ENCODE results near the gene CTSK. TPM values are rescaled to one million over a fixed set of nuclear protein-coding genes. Genes with fewer than 3 reads are reported as not detected.
A peak's percentile ranks its signal among the peaks of the same experiment; 100 is the strongest.
"Not testable (repeated sequence)": the region's sequence is repeated elsewhere in the genome, so short reads cannot be mapped to it uniquely, and the experiment has no call there.

CTSK gene
- total and polyA plus RNA-seq, 5 donors from 2014 or later = 0.10 to 18.0 (median 1.1) TPM; not detected in 1

DNA sequence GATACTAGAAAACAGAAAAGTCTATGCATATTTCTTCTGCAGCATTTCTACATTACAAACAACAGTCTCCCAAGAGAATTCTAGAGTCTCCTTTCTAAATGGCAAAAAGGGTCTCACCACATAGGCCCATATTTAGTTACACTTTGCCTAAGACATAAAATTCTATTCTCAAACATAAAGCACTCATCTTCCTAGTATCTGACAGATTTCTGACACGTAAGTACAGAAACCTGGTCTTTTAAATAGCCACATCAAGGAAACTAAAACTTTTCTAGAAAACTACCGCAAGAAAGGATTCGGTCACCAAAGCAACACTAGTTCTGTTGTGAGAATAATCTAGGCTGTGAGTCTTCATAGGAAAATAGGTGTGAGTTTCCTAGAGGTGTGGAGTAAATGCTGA is 33.6 kb upstream of the CTSK start:
- ATAC-seq (ENCODE audit: low read depth in 2 of 2) (peak; percentile 37 to 39), DNase-seq (peak in 2 of 3 donors; percentile 39 to 78)
- H3K27me3 ChIP-seq (ENCODE audit: control insufficient read depth, insufficient read depth, low read length) = no peaks in the 10 kb centered on the region
- peak overlapping the region; percentile 47 for H3K27ac ChIP-seq (ENCODE audit: insufficient read depth, low read length, poor library complexity, severe bottlenecking)
- Mint-ChIP-seq H3K27ac (peak overlapping the region; percentile 67 to 84 (median 68)), H3K4me3 (peak overlapping the region in 1 of 4 donors; percentile 55), H3K9me3 (no peaks in the 10 kb centered on the region), H3K36me3 (peaks cover 34% of the 10 kb centered on the region), H3K27me3 (no peaks in the 10 kb centered on the region), H3K4me1 (peaks cover 12 to 34% (median 31%) of the 10 kb centered on the region in 4 donors)
- peaks cover 15% of the 10 kb centered on the region for H3K4me1 ChIP-seq (ENCODE audit: control insufficient read depth, insufficient read depth, low read length, poor library complexity, severe bottlenecking)
- no peaks in the 10 kb centered on the region for H3K9me3 ChIP-seq (ENCODE audit: control insufficient read depth in 2 of 2, low read length in 2 of 2)
- peak overlapping the region; percentile 9 for H3K4me3 ChIP-seq (ENCODE audit: low read depth, low read length)
- peaks cover 27% of the 10 kb centered on the region for H3K36me3 ChIP-seq (ENCODE audit: control insufficient read depth, insufficient read depth, low read length)

DNA sequence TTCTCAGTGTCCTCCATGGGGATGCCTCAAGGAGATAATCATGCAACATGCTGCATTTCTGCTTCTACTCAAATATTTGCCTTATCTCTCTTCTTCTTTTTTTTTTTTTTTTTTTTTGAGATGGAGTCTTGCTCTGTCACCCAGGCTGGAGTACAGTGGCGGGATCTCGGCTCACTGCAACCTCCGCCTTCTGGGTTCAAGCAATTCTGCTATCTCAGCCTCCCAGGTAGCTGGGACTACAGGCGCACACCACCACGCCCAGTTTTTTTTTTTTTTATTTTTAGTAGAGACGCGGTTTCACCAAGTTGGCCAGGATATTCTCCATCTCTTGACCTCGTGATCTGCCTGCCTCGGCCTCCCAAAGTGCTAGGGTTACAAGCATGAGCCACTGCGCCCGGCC is 32.8 kb upstream of the CTSK start:
- not testable (repeated sequence) for H3K9me3 ChIP-seq (ENCODE audit: control insufficient read depth in 2 of 2, low read length in 2 of 2); H3K4me3 ChIP-seq (ENCODE audit: low read depth, low read length); H3K27me3 ChIP-seq (ENCODE audit: control insufficient read depth, insufficient read depth, low read length); H3K27ac ChIP-seq (ENCODE audit: insufficient read depth, low read length, poor library complexity, severe bottlenecking); H3K4me3 Mint-ChIP-seq; H3K27me3 Mint-ChIP-seq; H3K9me3 Mint-ChIP-seq; ATAC-seq (ENCODE audit: low read depth in 2 of 2); DNase-seq
- H3K4me1 Mint-ChIP-seq = peaks cover 12 to 34% (median 31%) of the 10 kb centered on the region in 4 donors
- H3K27ac Mint-ChIP-seq = peak overlapping the region in 2 of 3 donors; percentile 67 to 68
- H3K36me3 ChIP-seq (ENCODE audit: control insufficient read depth, insufficient read depth, low read length) = peaks cover 28% of the 10 kb centered on the region
- peaks cover 15% of the 10 kb centered on the region for H3K4me1 ChIP-seq (ENCODE audit: control insufficient read depth, insufficient read depth, low read length, poor library complexity, severe bottlenecking)
- peaks cover 29% of the 10 kb centered on the region for H3K36me3 Mint-ChIP-seq

GRCh38 chr1:150836129-150836773 is 28.2 kb upstream of the CTSK start:
- H3K4me3 ChIP-seq (ENCODE audit: low read depth, low read length) = no peak overlapping the region
- H3K9me3 Mint-ChIP-seq = no peaks in the 10 kb centered on the region
- H3K36me3 ChIP-seq (ENCODE audit: control insufficient read depth, insufficient read depth, low read length) = peaks cover 71% of the 10 kb centered on the region
- H3K27me3 Mint-ChIP-seq = no peaks in the 10 kb centered on the region
- DNase-seq (no peak), ATAC-seq (ENCODE audit: low read depth in 2 of 2) (no peak)
- H3K27ac Mint-ChIP-seq = no peak overlapping the region
- no peaks in the 10 kb centered on the region for H3K27me3 ChIP-seq (ENCODE audit: control insufficient read depth, insufficient read depth, low read length)
- no peak overlapping the region for H3K4me3 Mint-ChIP-seq
- peaks cover 48% of the 10 kb centered on the region for H3K36me3 Mint-ChIP-seq
- H3K9me3 ChIP-seq (ENCODE audit: control insufficient read depth in 2 of 2, low read length in 2 of 2) = no peaks in the 10 kb centered on the region
- H3K4me1 Mint-ChIP-seq = peaks cover under 1 to 16% (median 12%) of the 10 kb centered on the region in 4 donors
- H3K4me1 ChIP-seq (ENCODE audit: control insufficient read depth, insufficient read depth, low read length, poor library complexity, severe bottlenecking) = peaks cover 2% of the 10 kb centered on the region
- H3K27ac ChIP-seq (ENCODE audit: insufficient read depth, low read length, poor library complexity, severe bottlenecking) = no peak overlapping the region

GRCh38 chr1:150833961-150834360 is 25.9 kb upstream of the CTSK start:
- not testable (repeated sequence) for H3K4me3 Mint-ChIP-seq; H3K27me3 Mint-ChIP-seq; H3K27ac Mint-ChIP-seq; H3K4me3 ChIP-seq (ENCODE audit: low read depth, low read length); DNase-seq; H3K9me3 ChIP-seq (ENCODE audit: control insufficient read depth in 2 of 2, low read length in 2 of 2); ATAC-seq (ENCODE audit: low read depth in 2 of 2); H3K4me1 Mint-ChIP-seq; H3K4me1 ChIP-seq (ENCODE audit: control insufficient read depth, insufficient read depth, low read length, poor library complexity, severe bottlenecking); H3K27ac ChIP-seq (ENCODE audit: insufficient read depth, low read length, poor library complexity, severe bottlenecking); H3K9me3 Mint-ChIP-seq; H3K27me3 ChIP-seq (ENCODE audit: control insufficient read depth, insufficient read depth, low read length)
- peaks cover 58% of the 10 kb centered on the region for H3K36me3 Mint-ChIP-seq
- peaks cover 74% of the 10 kb centered on the region for H3K36me3 ChIP-seq (ENCODE audit: control insufficient read depth, insufficient read depth, low read length)

DNA sequence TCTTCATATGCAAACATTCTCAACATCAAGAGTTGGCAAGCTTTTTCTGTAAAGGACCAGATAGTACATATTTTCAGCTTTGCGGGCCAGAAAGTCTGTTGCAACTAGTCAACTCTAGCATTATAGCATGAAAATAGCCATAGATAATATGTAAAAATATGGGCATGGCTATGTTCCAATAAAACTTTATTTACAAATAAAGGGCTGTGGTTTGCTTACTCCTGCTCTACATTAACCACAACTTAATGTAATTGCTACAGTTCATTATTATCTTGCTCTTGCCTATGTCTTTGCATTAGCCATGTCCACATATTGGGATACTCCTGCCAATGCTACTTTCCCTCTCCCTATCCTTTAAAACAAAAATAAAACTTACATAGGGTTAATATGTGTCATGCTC is 24.5 kb upstream of the CTSK start:
- DNase-seq (no peak), ATAC-seq (ENCODE audit: low read depth in 2 of 2) (no peak)
- Histone ChIP-seq H3K27me3 (ENCODE audit: control insufficient read depth, insufficient read depth, low read length) (no peaks in the 10 kb centered on the region), H3K36me3 (ENCODE audit: control insufficient read depth, insufficient read depth, low read length) (peaks cover 79% of the 10 kb centered on the region), H3K4me3 (ENCODE audit: low read depth, low read length) (no peak overlapping the region), H3K9me3 (ENCODE audit: control insufficient read depth in 2 of 2, low read length in 2 of 2) (no peaks in the 10 kb centered on the region), H3K27ac (ENCODE audit: insufficient read depth, low read length, poor library complexity, severe bottlenecking) (no peak overlapping the region), H3K4me1 (ENCODE audit: control insufficient read depth, insufficient read depth, low read length, poor library complexity, severe bottlenecking) (no peaks in the 10 kb centered on the region)
- Mint-ChIP-seq H3K27me3 (no peaks in the 10 kb centered on the region), H3K4me3 (no peak overlapping the region), H3K27ac (no peak overlapping the region), H3K9me3 (no peaks in the 10 kb centered on the region), H3K36me3 (peaks cover 56% of the 10 kb centered on the region), H3K4me1 (peaks cover 0 to 5% (median 0%) of the 10 kb centered on the region in 4 donors)

- no peaks in the 10 kb centered on the region for H3K4me1 ChIP-seq (ENCODE audit: control insufficient read depth, insufficient read depth, low read length, poor library complexity, severe bottlenecking)
- ATAC-seq (ENCODE audit: low read depth in 2 of 2) (no peak), DNase-seq (no peak)
- Mint-ChIP-seq H3K4me1 (no peaks in the 10 kb centered on the region), H3K4me3 (no peak overlapping the region), H3K36me3 (peaks cover 52% of the 10 kb centered on the region), H3K27ac (no peak overlapping the region), H3K27me3 (no peaks in the 10 kb centered on the region), H3K9me3 (no peaks in the 10 kb centered on the region)
- no peak overlapping the region for H3K27ac ChIP-seq (ENCODE audit: insufficient read depth, low read length, poor library complexity, severe bottlenecking)
- peaks cover 78% of the 10 kb centered on the region for H3K36me3 ChIP-seq (ENCODE audit: control insufficient read depth, insufficient read depth, low read length)
- no peak overlapping the region for H3K4me3 ChIP-seq (ENCODE audit: low read depth, low read length)
- H3K9me3 ChIP-seq (ENCODE audit: control insufficient read depth in 2 of 2, low read length in 2 of 2) = no peaks in the 10 kb centered on the region
- H3K27me3 ChIP-seq (ENCODE audit: control insufficient read depth, insufficient read depth, low read length) = no peaks in the 10 kb centered on the region
Measured at GRCh38 chr1:150829751-150830150, 21.7 kb upstream of the CTSK start.

- Histone ChIP-seq H3K4me1 (ENCODE audit: control insufficient read depth, insufficient read depth, low read length, poor library complexity, severe bottlenecking) (no peaks in the 10 kb centered on the region), H3K27ac (ENCODE audit: insufficient read depth, low read length, poor library complexity, severe bottlenecking) (no peak overlapping the region), H3K4me3 (ENCODE audit: low read depth, low read length) (no peak overlapping the region), H3K27me3 (ENCODE audit: control insufficient read depth, insufficient read depth, low read length) (no peaks in the 10 kb centered on the region), H3K9me3 (ENCODE audit: control insufficient read depth in 2 of 2, low read length in 2 of 2) (no peaks in the 10 kb centered on the region), H3K36me3 (ENCODE audit: control insufficient read depth, insufficient read depth, low read length) (peaks cover 70% of the 10 kb centered on the region)
- H3K4me1 Mint-ChIP-seq = no peaks in the 10 kb centered on the region
- no peaks in the 10 kb centered on the region for H3K9me3 Mint-ChIP-seq
- no peak overlapping the region for H3K4me3 Mint-ChIP-seq
- no peak for ATAC-seq (ENCODE audit: low read depth in 2 of 2)
- DNase-seq = no peak
- no peaks in the 10 kb centered on the region for H3K27me3 Mint-ChIP-seq
- H3K36me3 Mint-ChIP-seq = peaks cover 45% of the 10 kb centered on the region
- no peak overlapping the region for H3K27ac Mint-ChIP-seq
Measured at GRCh38 chr1:150826299-150826698, 18.2 kb upstream of the CTSK start.
